D721Med (cell line): ENCODE results near the gene DYRK1B.
"Not testable (repeated sequence)": the region's sequence is repeated elsewhere in the genome, so short reads cannot be mapped to it uniquely, and the experiment has no call there.

Experiments used
- DNase-seq: peaks from one replicate; pipeline ENCODE4 v3.0.0; 2011; ENCODE audit warnings: low spot score; ENCODE audit not compliant: insufficient read length
- FAIRE-seq: peaks from 2 replicates; lab custom pipeline; 2011; peaks lifted over from hg19 to GRCh38; lab: Jason Lieb, UNC
- TF ChIP-seq, protein P1 (sequence below): IDR thresholded peaks from 2 replicates; pipeline ENCODE4 v1.5.1; 2012; ENCODE audit warnings: mild to moderate bottlenecking, control low read depth; ENCODE audit not compliant: insufficient read depth; ENCODE audit errors: missing control alignments

Gene DYRK1B

DNA sequence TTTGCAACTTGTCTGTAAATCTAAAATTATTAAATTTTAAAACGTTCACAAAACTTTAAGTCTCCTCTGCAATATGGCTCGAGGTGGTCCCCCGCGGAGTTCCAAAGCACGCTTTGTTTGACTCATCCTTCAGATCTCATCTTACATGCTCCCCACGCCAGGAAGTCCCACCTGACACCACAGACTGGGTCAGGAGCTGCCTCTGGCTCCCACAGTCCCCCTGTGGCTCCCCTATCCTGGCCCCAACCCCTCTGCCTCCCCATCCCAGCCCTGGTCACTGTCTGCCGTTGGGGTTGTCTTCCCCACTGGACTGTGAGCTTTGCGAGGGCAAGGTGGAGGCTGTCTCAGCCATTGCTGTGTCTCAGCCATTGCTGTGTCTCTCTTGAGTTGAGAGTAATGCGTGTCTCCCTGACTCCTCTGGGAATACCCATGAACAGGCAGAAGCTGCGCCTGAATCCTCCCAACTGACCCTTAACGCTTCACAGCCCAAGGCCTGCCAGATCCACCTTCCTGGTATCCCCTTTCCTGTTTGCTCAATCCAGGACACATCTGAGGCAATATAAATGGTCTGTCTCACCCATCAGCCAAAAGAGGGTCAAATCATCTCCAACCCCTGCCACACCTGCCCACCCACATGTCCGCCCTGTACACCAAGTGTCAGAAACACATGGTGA lies 15.9 kb downstream of the DYRK1B start:
- FAIRE-seq (no peak), DNase-seq (no peak)
- TF ChIP-seq, protein P1, sequence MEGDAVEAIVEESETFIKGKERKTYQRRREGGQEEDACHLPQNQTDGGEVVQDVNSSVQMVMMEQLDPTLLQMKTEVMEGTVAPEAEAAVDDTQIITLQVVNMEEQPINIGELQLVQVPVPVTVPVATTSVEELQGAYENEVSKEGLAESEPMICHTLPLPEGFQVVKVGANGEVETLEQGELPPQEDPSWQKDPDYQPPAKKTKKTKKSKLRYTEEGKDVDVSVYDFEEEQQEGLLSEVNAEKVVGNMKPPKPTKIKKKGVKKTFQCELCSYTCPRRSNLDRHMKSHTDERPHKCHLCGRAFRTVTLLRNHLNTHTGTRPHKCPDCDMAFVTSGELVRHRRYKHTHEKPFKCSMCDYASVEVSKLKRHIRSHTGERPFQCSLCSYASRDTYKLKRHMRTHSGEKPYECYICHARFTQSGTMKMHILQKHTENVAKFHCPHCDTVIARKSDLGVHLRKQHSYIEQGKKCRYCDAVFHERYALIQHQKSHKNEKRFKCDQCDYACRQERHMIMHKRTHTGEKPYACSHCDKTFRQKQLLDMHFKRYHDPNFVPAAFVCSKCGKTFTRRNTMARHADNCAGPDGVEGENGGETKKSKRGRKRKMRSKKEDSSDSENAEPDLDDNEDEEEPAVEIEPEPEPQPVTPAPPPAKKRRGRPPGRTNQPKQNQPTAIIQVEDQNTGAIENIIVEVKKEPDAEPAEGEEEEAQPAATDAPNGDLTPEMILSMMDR = no peak

DNA sequence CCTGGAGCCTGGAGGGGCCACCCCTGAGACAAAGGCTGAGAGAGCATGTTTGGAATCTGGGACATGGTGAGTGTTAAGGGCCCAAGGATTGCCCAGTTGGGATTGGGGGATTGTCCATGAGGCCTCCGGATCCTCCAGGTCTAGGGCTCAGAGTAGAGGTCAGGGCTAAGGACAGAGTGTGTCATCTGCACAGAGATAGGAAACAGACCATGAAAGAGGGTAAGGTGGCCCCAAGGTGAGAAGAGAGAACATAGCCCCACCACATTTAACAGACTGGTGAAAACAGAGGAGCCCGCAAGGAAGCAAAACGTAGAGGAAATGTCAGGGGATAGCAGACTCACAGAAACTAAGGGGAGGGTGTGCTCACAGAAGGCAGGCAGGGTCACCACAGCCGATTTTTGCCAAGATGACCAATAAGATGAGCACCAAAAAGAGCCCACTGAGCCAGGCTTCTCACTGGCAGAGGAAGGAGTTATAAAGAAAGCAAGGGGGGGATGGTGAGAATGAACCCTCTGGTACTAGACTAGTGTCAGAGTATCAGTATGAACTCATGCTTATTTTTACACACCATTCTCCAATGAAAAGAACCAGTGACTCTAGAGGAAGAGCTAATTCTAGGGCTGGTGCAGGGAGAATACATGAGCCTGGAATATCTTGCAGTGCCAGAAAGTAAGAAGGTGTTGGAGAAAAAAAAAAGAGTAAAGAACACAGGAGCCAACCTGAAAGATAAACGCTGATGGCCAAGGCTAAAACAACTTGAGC lies 17.5 kb downstream of the DYRK1B start:
- TF ChIP-seq, protein P1 = no peak
- FAIRE-seq (no peak), DNase-seq (no peak)

DNA sequence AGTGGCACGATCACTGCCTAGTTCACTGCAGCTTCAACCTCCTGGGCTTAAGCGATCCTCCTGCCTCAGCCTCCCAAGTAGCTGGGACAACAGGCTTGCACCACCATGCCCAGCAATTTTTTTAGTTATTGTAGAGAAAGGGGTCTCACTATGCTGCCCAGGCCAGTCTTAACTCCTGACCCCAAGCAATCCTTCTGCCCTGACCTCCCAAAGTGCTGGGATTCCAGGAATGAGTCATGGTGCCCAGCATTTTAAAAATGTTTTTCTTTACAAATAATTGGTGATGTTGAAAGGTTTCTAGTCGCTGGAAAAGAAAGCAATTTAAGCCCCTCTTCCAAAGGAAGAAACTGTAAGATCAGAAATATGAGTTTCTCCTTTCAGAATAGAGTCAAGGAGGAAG lies 19.4 kb downstream of the DYRK1B start:
- FAIRE-seq (no peak), DNase-seq (no peak)
- TF ChIP-seq, protein P1 = no peak

DNA sequence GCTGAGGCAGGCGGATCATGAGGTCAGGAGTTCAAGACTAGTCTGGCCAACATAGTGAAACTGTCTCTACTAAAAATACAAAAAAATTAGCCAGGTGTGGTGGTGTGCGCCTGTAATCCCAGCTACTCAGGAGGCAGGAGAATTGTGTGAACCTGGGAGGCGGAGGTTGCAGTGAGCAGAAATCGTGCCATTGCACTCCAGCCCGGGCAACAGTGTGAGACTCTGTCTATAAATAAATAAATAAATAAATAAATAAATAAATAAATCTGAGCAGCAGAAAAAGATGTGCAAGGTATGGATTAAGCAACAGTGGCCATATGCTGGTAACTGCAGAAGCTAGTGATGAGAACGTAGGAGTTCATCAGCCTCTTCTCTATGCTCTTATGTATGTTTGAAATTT lies 19.9 kb downstream of the DYRK1B start:
- not testable (repeated sequence) for FAIRE-seq, DNase-seq

DNA sequence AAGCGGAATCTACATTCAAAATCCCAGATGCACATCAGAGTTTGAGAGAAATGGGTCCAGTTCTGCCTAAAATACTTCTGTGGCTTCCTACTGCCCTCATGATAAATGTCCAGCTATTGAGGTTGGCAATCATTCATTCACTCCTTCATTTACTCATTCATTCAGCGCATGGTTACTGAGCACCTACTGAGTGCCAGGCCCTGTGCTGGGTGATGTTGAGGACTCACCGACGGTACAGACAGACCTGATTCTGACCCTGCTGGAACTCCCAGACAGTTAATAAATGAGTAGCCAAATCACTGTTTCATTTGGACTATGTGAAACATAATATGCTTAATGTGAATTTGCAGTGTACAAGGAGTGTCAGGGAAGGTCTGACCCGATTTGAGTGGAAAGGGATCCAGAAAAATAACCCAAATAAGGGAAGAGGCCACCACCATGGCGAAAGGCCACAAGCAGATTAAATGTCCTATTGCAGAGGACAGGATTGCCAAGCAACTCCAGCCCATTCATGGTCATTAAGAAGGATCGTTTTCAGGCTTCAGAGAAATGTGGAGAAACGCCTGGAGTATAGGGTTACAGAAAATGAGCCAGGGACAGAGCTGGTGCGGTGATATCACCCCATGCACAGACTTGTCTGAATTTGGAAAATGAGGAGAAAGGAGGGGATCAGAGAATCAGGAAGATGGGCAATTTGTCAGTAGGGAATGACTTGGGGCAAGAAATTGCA lies 20.5 kb downstream of the DYRK1B start:
- TF ChIP-seq, protein P1 = no peak
- DNase-seq = no peak
- no peak for FAIRE-seq

DNA sequence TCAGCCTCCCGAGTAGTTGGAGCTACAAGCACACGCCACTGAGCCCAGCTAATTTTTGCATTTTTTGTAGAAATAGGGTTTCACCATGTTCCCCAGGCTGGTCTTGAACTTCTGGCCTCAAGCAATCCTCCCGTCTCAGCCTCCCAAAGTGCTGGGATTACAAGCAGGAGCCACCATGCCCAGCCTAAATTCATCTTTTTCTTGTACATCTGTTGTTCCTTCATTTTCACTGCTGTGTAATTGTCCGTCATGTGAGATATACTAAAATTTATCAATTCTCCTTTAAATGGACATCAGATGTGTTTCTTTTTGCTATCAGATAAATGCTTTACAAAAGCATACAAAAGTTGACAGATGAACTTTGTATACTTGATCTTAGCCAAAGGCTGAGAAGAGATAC lies 22.9 kb downstream of the DYRK1B start:
- DNase-seq = no peak
- TF ChIP-seq, protein P1 = no peak
- no peak for FAIRE-seq

DNA sequence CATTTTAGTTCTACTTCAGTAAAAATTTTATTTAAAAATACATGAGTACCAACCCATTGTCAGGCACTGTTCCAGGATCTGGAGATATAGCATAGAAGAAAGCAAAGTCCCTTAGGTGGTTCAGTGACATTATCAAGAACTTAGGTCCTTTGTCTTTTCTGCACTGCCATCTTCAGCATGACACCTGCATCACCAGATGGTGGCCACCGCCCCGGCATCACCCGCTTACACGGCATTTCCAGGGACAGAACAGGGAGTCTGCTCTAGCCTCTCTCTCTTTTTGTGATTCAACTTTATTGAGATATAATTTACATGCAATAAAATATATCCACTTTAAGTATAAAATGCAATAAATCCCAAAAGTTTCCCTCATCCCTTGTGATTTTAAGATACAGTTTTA lies 23.5 kb downstream of the DYRK1B start:
- TF ChIP-seq, protein P1 = no peak
- FAIRE-seq (no peak), DNase-seq (no peak)
